Nephron (organoid): ENCODE measurements around the gene NAV2.

Experiments used
- H3K27ac Mint-ChIP-seq, 3 experiments: 2 replicates each; pipeline ENCODE4 v1.8.0; 2020; ENCODE audit warnings: mixed read lengths in 3 of 3, mild to moderate bottlenecking in 2 of 3, moderate library complexity in 1 of 3
- H3K27me3 Mint-ChIP-seq: 2 replicates; pipeline ENCODE4 v1.8.0; 2021; ENCODE audit warnings: low read depth, mild to moderate bottlenecking, moderate library complexity, mixed read lengths
- H3K36me3 Mint-ChIP-seq: 2 replicates; pipeline ENCODE4 v1.8.0; 2020; ENCODE audit warnings: low read depth, mixed read lengths
- H3K4me1 Mint-ChIP-seq: 2 replicates; pipeline ENCODE4 v1.8.0; 2020; ENCODE audit warnings: mixed read lengths
- H3K4me3 Mint-ChIP-seq, 3 experiments: 2 replicates each; pipeline ENCODE4 v1.8.0; 2020; ENCODE audit warnings: mild to moderate bottlenecking in 3 of 3, mixed read lengths in 3 of 3, moderate library complexity in 2 of 3
- H3K9me3 Mint-ChIP-seq: 2 replicates; pipeline ENCODE4 v1.8.0; 2020; ENCODE audit warnings: mixed read lengths
- CTCF ChIP-seq, 3 experiments: fragments of 200-600 bp; sonication (generic); IDR thresholded peaks; one replicate each; pipeline ENCODE4 v1.5.0; 2021; ENCODE audit warnings: antibody characterized with exemption in 3 of 3; ENCODE audit not compliant: unreplicated experiment in 3 of 3

NAV2 gene

DNA sequence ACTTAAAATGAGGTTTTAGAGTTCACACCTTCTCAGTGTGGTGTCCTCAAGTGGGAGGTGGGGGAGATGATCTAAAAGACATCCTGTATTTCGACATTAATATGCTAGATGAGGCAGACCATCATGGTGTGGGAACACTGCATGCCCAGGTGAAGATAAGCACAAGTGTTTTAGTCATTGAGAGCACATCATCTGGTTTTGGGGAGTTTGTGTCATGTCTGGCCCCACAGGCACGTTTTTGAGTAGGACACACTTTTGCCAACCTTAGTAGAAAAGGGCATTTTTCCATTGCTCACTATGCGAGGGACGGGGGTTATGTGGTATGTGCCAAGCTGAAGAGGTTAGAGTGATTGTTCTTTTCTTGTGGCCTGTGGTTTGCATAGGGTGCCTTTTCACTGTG, 258.3 kb downstream of the NAV2 start:
- Mint-ChIP-seq H3K9me3 (no peaks in the 10 kb centered on the region), H3K4me3 (no peak overlapping the region), H3K27me3 (no peaks in the 10 kb centered on the region), H3K36me3 (no peaks in the 10 kb centered on the region), H3K27ac (no peak overlapping the region), H3K4me1 (peaks cover 26% of the 10 kb centered on the region)
- TF ChIP-seq CTCF (IDR thresholded peaks at IDR 0.05; ENCODE audit: unreplicated experiment in 3 of 3) = no peak

DNA sequence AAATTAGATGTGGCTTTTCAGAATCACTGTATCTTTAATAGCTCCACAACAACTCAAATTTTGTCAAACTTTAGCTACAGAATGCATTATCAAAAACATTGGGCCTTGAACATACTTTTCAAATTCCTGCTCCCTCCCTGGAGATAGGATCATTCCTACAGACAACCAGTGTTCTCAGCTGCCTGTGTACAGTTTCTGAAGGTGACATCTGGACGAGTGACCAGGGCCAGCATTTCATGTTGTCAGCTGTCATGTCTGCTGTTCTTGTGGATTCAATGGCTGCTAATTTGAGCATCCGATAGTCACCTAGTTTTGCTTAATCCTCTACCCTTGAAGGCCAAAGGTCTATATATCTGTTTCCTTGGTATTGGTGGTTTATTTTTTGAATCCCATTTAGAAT, 259.5 kb downstream of the NAV2 start:
- no peaks in the 10 kb centered on the region for H3K9me3 Mint-ChIP-seq
- TF ChIP-seq CTCF (IDR thresholded peaks at IDR 0.05; ENCODE audit: unreplicated experiment in 3 of 3) = no peak
- H3K4me3 Mint-ChIP-seq = no peak overlapping the region
- no peaks in the 10 kb centered on the region for H3K36me3 Mint-ChIP-seq
- H3K27ac Mint-ChIP-seq = peak overlapping the region in 2 of 3 experiments; percentile 1 to 16
- no peaks in the 10 kb centered on the region for H3K27me3 Mint-ChIP-seq
- H3K4me1 Mint-ChIP-seq = peaks cover 20% of the 10 kb centered on the region

DNA sequence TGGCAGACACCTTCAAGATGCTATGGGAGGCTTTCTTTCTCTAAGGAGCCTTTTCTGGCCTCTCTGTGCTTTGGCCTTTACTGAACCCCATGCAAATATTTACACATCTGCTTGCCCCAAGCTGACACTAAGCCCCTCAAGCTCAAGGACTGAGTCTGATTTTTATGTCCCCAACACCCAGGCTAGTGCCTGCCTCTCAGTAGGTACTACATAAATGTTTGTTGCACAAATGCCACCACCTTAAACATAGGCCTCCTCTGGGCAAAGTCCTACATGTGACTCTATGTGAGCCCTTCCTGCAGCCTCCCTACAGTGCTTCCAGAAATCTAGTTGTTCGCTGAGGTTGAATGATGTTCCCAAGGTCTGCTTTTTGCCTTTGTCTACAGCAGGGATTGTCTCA, 260.0 kb downstream of the NAV2 start:
- H3K4me1 Mint-ChIP-seq = peaks cover 20% of the 10 kb centered on the region
- no peak overlapping the region for H3K4me3 Mint-ChIP-seq
- no peak for TF ChIP-seq CTCF (IDR thresholded peaks at IDR 0.05; ENCODE audit: unreplicated experiment in 3 of 3)
- H3K27me3 Mint-ChIP-seq = no peaks in the 10 kb centered on the region
- H3K27ac Mint-ChIP-seq = peak overlapping the region in 2 of 3 experiments; percentile 16 to 39
- H3K9me3 Mint-ChIP-seq = no peaks in the 10 kb centered on the region
- no peaks in the 10 kb centered on the region for H3K36me3 Mint-ChIP-seq

DNA sequence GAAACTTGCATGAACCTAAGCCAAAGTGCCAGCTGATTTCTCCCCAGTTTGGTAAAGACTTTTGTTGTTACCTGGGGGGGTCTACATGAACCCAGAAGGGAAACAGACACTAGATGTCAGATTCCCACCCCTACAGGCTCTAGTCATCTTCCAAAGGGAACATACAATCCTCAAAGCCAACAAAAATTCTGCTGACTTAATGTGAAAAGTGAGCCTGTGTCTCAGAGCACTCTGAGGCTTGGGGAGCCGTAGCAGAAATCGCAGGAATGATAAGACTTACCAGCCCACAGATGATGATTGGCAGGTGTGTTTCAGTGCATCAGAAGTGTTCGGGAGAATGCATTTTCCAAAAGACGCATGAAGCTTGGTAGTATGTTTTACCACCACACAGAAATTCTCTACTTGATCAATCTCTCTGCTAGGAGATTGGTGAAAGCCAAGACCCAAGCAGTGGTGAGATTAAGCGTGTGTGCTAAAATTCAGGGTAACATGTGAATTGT, 260.5 kb downstream of the NAV2 start:
- Mint-ChIP-seq H3K27ac (peak overlapping the region in 2 of 3 experiments; percentile 12 to 39), H3K4me1 (peaks cover 20% of the 10 kb centered on the region), H3K9me3 (no peaks in the 10 kb centered on the region), H3K27me3 (no peaks in the 10 kb centered on the region), H3K4me3 (no peak overlapping the region), H3K36me3 (no peaks in the 10 kb centered on the region)
- no peak for TF ChIP-seq CTCF (IDR thresholded peaks at IDR 0.05; ENCODE audit: unreplicated experiment in 3 of 3)

- peaks cover 34% of the 10 kb centered on the region for H3K4me1 Mint-ChIP-seq
- no peak overlapping the region for H3K27ac Mint-ChIP-seq
- no peak for TF ChIP-seq CTCF (IDR thresholded peaks at IDR 0.05; ENCODE audit: unreplicated experiment in 3 of 3)
- no peaks in the 10 kb centered on the region for H3K36me3 Mint-ChIP-seq
- H3K27me3 Mint-ChIP-seq = no peaks in the 10 kb centered on the region
- no peaks in the 10 kb centered on the region for H3K9me3 Mint-ChIP-seq
- no peak overlapping the region for H3K4me3 Mint-ChIP-seq
Observed at GRCh38 chr11:19974886-19975285, 262.2 kb downstream of the NAV2 start.

DNA sequence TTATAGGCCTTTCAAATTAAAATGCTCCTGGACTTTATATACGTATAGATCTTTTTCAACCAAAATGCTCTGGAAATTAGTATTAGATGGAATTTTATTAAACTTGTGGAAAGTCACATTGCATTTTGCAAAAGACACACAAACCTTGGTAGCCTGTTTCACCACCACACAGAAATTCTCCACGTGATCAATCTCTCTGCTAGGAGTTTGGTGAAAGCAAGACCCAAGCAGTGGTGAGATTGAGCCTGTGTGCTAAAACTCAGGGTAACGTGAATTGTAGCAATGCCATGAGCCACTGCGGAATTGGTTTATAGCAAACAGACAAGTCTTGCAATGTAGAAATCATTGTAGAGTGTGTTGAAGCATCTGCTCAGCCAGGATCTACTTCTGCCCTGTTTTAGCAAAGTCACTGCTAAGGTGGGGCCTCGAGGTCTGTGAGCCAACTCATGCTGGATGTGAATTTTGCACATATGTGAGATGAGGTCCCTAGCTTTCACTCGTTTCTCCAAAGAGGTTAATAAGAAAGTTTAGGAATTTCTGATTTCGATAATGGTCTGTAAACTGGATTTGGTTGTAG, 262.9 kb downstream of the NAV2 start:
- Mint-ChIP-seq H3K27ac (no peak overlapping the region), H3K9me3 (no peaks in the 10 kb centered on the region), H3K36me3 (no peaks in the 10 kb centered on the region), H3K4me1 (peaks cover 33% of the 10 kb centered on the region), H3K27me3 (no peaks in the 10 kb centered on the region), H3K4me3 (no peak overlapping the region)
- TF ChIP-seq CTCF (IDR thresholded peaks at IDR 0.05; ENCODE audit: unreplicated experiment in 3 of 3) = no peak
